NCI-H774 (cell line): ENCODE measurements around the gene GBX2.

Experiments used
- DNase-seq: peaks from one replicate; lab custom pipeline; 2025; lab: John Stamatoyannopoulos, UW

Gene GBX2

DNA sequence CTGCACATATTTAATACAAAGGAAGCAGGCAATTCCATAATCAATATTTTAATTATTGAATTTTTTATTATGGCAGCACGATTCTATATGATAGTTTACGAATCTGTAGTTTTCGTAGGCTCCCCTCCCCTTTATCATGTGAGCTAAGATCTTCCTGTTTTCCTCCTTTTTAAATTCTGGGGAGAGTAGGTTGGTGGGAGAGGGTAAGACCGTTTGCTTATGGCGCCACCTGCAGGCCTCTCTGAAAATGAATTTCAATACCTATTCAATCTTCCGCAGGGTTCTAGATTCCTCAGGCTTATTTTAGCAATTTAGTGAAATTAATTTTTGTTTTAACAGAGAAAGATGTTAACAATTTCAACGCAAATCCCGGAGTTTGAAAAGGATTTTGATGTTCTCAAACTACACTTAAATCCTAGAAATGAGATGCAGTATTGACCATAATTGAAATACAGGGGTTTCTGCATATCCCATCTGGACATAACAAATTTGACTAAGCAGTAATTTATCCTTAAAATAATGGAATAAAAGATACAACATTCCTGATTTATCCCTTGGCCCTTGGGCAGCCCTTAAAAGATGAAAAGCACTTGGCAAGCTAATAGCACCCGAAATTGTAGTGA lies 12.8 kb upstream of the GBX2 start:
- DNase-seq: peak; percentile 59

DNA sequence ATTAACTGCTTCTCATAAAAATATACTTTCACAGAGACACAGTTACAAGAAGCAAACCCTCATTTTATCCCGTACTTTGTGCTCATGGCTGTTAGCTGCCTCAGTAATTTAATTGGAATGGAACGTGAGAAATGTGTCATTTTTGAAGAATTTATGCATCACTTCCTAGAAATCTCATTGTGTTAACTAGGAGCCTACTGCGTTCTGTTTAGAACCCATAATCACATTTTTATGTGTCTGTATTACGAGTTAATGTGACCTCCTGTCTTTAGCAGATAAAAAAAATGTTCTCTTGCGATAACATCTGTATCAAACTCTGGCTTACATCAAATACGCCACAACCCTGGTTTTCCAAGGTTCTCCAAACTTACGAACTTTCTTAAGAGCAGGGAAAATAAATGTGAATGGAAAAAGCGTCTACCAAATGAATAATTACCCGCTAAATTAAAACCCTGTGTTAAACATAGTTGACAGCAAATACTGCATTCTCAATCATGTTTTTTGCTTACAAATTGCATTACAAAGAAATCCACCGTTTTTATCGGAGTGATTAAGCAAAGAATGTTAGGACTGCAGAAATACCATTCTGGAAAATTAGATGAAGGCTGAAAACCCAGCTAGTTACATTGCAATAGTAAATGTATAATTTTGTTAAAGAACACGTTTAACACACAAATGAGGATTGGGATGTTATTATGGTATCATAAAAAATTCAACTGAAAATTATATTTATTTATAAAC lies 12.1 kb upstream of the GBX2 start:
- no peak for DNase-seq

DNA sequence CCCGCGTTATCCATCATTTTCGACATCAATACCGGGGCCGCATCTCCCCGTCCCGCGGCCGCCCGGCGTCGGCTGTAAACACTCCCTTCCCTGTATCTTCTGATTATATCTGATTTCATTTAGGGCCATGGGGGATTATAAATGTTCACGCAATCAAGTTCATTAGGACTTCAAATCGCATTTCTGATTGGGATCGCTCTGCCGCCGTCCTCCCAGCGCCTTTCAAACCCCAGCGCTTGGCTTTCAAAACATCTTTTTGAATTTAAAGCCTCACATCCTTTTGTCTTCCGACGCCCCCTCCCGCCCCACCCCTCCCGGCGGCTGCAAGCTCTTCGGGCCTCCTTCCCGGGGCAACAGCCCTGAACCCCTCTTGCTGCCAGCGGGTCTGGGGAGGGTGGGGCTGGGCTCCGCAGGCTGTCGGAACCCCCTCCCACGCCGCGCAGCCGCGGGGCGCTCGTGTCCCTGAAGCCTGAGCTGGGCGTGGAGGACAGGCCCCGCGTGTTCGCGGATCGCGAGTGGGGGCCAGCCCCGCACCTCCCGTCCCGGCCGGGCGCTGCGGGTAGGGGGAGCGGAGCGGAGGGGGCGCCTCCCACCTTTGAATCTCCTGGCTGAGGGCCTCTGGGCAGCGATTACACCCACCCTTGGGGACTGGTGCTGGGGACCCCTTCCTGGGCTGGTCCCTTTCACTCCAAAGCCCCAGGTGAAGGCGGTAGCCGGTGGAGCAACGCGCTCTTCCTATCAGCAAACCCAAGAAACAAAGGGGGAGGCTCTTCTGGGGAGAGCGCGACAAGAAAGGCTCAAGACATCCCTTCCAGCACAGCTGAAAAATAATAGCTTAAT lies 11.3 kb upstream of the GBX2 start:
- DNase-seq: no peak

DNA sequence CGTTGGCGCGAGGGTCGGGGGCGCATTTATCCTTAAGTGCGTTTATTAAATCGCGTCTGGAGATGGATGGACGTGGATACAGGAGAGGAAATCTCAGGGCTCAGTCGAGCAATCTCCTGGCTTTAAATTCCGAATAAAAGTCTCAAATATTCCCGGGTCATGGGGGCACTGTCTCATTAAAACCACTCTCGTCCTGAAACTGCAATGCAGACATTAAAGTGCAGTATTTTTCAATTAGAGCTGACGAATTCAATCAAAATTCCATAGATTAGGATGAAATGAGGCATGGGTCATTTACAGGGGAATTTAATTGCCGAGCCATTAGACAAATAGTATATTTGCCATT lies 10.7 kb upstream of the GBX2 start:
- DNase-seq: no peak

DNA sequence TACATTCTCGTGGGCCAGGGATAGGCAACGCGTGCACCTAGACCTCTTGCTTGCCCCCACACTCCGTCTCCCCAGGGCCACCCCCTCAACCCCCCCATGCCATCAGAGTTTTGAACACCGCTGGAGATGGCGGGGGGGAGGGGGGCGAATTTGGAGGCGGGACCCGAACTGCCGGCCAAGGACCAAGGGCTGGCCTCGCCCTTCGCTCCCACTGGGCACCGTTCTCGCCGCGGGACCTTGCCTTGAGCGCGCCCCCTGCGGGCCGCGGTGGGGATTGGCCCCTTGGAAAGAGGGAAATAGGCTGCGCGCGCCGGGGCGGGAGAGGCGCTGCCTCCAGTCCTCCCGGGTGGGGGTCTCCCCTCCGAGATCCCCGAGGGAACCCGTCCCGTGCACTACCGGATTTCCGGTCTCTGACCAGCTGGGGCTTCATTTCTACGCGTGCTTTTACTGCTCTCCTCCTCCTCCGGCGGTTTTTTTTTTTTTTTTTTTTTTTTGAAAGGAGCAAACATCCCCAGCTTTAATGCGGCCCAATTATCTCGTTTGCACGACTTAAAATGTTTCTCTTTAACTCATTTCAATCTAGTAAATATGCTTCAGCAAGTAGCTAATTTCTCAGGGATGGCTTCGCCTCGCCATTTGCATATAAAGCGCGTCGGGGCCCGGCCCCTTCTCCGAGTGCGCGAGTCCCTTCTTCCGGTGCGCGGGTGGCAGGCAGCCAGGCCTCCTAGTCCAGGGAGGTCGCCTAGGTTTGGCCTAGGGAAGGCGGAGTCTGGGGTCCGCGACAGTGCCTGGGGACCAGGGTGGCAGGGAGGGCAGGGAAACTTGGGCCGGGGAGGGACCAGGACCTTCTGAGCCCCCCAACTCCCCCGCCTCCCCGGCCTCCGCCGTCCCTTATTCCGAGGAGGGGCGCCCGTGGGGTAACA lies 10.0 kb upstream of the GBX2 start:
- DNase-seq: peak; percentile 56

DNA sequence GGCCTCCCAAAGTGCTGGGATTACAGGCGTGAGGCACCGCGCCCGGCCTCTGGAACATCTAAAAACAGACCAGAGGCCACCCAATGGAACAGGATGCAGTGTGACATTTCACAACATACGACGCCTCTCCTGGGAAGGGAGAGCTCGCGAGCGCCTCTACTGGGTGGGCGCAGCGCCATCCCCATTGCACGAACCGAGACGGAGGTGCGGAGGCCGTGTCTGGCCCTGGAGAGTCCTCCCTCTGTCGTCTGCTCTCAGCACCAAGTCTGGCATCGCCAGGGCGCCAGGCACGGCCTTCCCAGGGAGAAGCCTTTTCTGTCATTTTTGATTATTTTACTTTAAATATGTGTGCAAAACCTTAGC lies 9.4 kb upstream of the GBX2 start:
- no peak for DNase-seq

DNA sequence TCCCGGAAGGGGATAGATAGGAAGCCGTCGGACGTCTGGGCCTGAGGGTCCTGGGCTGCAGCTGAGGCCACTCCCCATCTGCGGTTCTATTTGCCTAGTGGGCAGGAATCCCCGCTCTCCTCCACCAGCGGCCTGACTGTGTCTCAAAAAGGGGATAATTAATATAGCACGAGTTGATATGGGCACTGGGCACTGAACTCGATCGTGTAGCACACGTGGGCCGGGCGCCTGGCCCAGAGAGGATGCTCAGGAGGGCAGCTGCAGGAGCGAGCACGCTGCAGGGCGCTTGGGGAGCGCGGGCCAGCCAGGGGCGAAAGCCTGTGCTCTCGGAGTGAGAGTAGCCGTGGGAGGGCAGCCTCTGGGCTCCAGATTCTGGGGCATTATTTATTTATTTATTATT lies 8.8 kb upstream of the GBX2 start:
- DNase-seq: no peak

DNA sequence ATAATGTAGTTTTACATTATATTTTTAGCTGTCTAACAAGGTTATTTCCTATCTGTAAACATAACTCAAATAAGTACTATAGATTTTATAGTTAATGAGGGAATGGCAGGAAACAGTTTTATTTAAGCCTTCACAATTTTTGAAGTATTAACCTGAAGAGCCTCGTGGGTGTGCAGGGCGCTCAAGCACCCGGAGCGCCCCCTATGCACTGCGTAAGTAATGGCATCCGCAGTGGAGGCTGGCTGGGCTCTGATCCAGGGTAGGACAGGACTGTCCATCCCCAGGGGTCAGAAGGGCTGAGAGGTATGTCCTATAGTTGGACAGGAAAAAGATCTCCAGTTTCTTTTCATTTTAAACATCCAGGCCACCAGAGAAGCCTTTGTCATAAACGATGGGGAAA lies 8.2 kb upstream of the GBX2 start:
- DNase-seq: no peak

DNA sequence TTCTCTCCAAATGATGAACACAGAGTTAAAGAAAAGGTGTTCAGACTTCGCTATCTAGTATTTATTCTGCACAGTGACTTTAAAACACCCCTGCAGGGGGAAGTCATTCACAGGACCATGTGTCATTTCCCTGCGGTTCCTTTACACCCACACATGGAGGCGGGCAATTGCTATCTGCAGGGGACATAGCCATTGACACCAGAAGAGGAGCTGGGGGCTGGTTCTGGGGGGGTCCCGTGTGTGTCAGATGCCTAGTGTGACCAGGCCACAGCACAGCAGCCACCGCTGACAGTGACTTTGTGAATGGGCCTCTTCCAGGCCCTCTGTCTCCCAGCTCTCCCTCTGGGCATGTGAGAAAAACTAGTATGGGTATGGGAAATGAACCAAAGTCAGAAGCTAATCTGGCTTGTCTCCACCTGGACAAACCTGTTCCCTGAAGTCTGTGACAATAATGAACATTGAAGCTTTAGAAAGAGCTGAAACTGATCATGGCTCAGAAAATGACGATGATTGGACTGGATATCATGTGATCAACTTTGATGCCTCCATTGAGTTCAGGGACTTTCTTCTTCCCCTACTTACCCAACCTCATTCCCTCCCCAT lies 7.5 kb upstream of the GBX2 start:
- no peak for DNase-seq

DNA sequence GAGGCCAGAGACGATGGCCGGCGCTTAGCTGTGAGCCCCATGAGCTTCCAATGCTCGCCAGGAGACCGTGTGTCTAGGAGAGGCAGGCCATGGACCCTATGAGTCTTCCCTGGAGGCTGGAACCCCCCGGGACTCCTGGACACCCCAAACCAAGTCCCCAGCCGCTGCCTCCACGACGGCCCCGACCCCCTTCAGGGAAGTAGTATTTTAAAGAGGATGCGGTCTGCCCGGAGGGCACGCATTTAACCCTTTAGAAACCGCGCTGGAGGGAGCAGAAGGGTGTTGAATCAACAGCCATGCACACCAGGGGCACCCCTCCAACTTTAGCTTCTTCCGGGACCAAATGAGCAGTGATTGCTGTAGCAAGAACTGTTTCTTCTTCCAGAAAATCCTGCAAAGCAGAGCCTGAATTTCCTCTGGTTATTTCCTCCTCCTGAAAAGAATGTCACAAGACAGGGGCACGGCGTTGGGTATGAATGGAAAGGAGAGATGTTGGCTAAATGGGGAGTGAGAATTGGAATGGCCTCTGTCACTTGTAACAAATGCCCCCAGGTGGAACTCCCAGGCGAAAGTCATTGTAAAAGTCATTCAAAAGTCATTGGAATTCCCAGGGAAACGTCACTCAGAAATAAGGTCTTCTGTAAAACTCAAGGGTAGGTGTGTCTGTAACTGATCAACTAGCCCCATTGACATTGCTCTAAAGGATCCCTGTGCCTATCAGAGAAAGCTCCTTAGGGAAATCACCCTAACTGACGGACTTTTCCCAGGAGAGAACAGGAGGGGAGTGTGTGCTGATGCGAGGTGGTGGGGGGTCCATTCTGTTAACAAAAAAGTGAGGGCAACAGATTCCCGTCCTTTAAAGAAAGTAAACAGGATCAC lies 5.8 kb upstream of the GBX2 start:
- DNase-seq: no peak

DNA sequence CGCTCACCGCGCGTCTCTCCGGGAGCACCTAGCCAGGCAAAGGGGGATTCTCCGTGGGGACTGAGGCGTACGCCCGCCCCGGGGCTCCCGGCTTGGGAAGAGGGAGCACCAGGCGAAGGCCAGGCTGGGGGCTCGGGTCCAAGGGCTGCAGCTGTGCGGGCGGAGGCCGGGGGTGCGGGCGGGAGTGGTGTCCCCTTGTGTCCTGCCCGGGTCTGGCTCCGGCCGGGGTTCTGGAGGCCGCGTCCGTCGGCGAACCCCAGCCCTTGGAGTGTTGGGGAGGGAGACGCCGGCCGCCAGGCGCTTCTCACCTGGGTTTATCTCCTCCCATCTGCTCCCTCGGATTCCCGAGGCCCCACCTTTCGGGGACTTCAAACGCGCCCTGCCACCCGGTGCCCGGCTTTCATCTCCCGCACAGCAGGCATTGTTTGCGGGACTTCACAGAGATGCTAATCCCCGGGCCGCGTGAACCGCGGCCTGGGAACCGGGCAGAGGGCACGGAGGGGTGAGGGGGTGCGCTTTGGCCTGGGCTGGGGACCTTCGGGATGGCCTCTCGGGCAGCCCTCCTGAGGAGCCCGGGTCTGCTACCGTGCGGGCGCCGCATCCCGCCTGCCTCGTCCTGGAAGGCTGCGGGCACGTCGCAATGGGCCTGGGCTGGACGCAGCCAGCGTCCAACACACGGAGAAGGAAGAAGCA lies 5.0 kb upstream of the GBX2 start:
- DNase-seq: no peak

DNA sequence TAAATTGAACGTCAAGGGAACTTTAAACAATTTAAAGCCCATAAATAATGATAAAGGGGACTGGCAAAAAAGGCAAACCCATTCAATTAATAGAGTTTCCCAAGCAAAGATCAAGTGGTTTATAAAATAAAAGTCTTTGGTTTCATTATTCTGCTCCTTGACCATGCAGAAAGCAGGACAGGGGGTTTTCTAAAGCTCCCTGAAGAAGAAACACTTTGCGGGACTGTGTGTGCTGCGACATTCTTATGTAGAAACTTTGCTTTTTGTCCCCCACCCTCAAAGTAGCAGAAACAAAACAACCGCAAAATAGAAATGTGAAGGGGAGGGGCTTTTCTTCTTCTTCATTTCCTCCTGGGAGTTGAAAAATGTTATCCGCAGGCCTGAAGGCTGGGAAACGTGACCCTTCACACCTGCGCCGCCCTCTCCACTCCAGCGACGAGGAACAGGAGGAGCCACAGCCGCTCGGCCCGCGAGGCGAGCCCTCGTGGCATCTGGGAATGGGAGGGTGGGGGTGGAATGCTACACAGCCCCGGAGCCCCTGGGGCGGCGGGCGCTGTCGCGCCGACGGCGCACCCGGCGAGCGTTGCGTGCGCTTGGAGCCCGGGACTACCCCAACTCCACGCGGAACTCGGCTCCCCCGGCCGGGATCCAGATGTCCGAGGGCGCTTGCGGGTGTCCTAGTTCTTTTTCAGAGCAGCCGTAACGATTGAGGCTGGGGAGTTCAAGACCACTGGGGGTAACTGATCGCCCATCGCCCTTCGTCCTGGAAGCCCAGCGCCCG lies 4.3 kb upstream of the GBX2 start:
- no peak for DNase-seq

DNA sequence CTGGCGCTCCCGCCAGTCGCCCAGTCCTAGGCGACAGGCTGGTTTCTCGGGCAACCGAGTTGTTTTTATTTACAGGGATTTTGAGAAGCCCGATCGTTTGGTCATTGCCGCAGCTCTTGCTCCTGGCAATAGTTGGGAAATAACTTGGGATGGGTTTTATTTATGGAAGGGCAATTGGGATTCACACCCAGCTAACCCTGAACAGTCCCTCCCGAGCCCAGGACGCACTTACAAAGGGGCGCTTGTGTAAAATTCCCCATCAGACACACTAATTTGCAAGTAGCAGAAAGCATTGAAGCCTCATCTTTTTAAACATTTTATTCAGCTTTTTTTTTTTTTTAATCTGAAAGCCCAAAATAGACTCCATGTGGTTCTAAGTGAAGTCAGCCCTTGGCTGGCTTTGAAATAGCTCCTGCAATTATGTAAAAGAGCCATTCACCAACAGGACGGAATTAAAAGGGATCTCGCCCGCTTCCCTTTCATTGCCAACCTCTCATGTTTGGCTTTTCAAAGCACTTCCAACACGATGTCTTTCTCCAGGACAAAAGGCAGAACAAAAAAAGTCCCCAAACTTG lies 3.6 kb upstream of the GBX2 start:
- DNase-seq: no peak

DNA sequence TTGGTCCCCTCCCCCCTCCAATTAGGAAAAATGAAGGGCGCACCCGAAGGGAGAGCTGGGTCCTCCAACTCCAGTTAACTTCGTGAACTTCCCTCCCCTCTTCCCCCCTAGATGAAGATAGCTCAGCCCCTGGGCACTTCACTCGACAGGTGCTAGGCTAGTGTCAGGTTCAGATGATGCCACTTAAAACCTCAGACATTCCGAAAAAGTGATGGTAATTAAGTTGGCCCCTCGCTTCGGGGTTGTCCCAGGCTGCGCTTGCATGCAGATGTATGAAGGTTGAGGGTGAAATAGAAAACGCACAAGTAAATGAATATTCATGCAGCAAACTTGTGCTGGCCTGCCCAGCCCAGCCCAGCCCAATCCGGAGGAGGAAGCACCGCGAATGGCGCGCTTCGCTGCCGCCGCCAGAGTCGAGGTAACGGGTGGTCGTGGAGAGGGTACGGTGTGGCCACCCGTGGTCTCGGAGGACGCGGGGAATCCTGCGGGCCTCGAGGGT lies 3.0 kb upstream of the GBX2 start:
- DNase-seq: no peak

DNA sequence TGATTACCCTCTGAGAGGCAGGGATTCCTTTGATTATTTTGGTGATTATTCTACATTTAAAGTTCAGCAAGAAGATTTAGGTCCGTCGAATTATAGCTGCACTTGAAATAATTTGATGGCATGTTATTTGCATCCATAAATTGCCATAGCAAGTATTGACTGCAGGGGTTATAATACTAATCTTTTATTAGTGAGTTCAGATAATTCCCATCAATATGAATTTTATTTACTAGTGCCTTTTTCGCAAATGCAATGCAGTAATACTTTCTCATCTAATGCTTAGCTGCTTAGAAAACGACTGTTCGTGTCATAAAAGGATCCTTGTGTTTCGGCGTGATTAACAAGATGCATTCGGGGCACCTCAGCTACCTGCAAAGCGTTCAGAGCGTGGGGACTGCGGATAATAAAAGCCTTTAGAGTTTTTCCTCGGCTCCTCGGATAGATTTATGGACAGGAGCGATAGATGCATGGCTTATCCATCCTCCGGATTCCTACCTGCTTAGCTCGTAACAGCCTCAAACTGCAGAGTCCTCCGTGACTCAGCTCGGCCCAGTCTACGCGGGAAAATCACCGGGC lies 2.5 kb upstream of the GBX2 start:
- DNase-seq: no peak

DNA sequence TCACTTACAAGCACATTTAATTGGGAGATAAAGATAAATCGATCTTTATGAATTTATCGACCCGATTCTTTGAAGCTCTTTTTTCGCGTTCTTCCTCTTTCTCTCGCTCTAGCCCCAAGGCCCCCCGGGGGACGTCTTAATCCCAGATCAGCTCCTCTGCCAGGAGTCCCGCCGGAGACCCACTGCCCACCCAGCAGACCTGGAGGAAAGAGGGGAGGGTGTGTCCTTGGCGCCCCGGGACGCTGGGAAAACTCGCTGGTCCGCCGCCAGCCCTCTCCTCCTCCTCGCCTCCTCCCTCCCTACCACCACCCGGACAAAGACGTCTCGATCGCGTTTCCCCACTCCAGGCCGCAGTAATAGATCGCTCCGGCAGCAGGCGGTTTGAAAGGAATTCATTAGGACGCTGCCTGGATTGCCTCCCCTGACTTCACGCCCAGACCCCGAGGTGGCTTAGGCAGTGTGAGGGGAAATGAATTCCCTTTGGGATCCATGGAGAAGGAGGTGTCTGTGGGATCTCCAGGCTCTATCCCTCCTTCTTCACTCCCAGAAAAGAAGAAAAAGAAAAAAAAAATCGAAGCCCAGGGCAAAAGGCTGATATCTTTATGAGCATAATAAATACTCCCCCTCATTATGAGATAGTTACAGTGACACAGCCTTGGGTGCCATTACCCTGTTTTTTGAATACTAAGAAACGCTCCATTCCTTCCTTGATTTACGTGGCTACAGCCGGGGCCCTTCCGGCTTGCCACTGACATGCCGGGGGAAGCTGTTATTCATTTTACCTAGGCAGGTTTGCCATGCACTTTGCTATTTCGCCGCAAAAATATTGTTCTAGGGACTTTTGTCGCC lies 1.8 kb upstream of the GBX2 start:
- no peak for DNase-seq

DNA sequence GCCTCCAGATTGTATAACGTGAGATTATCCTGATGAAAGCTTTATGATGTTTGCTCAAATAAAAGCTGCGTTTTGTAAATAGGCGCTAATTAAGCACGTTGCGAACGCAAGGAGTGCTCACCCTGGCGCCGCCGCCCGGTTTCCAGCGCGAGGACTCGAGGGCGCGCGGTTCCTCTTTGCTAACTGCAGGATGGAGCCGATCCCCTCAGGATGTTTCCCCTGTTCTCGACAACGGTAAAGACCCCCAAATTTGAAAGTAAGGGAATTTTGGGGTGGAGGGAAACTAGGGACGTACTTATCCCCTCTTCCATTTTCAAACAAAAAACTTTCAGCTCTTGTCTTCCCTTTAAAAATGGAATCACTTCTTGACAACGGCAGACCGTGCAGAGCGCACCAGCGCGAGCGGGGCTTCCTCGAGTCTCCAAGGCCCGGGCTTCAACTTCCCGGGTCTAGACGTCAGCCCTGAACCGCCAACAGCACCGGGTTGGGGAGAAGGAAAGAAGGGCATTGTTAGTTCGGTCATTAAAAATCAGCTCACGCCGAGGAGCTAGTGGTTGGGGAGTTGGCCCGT lies 1.1 kb upstream of the GBX2 start:
- DNase-seq: no peak
